ENCODE measurements around the gene YAP1. TPM values are rescaled to one million over a fixed set of nuclear protein-coding genes. Genes with fewer than 3 reads are reported as not detected.

The YAP1 gene
- total RNA-seq, 1 donor from 2014 or later = 204 TPM

DNA sequence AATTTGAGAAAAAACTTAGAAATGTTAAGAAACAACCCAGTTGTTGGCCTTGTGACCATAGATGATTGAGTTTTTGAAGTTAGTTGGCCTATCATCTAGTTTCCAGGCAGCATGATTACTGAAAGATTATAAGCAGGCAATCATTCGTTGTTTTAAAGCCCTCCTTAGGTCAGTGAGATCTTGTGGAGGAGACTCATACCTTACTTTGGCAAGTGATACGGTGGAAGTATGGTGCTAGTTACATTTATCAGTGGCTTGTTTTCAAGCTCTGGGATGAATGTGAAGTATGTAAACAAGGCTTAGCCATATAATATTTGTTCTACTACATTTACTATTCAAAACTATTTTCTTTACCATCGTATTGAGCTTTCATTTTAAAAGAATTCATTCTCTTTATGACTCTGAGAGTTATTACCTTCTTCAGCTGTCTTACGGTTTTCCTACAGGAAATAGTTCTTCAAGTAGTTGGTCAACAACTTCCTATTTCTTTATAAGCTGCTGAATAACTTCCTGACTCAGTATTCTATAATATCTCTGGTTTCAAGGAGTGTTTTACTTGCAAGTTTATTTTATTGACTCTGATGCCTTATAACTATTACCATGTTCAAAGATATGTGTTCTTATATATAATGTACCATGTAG is 7.3 kb downstream of the YAP1 start:
- Mint-ChIP-seq H3K27me3 (no peaks in the 10 kb centered on the region), H3K4me1 (ENCODE audit: low read depth) (peaks cover 72% of the 10 kb centered on the region), H3K9me3 (ENCODE audit: low read depth) (no peaks in the 10 kb centered on the region), H3K4me3 (ENCODE audit: low read depth) (peak overlapping the region; percentile 40), H3K27ac (peak overlapping the region; percentile 87), H3K36me3 (ENCODE audit: insufficient read depth) (peaks cover 10% of the 10 kb centered on the region)
- no peak for DNase-seq (ENCODE audit: low spot score, unreplicated experiment)
- TF ChIP-seq, protein P1, sequence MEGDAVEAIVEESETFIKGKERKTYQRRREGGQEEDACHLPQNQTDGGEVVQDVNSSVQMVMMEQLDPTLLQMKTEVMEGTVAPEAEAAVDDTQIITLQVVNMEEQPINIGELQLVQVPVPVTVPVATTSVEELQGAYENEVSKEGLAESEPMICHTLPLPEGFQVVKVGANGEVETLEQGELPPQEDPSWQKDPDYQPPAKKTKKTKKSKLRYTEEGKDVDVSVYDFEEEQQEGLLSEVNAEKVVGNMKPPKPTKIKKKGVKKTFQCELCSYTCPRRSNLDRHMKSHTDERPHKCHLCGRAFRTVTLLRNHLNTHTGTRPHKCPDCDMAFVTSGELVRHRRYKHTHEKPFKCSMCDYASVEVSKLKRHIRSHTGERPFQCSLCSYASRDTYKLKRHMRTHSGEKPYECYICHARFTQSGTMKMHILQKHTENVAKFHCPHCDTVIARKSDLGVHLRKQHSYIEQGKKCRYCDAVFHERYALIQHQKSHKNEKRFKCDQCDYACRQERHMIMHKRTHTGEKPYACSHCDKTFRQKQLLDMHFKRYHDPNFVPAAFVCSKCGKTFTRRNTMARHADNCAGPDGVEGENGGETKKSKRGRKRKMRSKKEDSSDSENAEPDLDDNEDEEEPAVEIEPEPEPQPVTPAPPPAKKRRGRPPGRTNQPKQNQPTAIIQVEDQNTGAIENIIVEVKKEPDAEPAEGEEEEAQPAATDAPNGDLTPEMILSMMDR (IDR thresholded peaks at IDR 0.05; ENCODE audit: unreplicated experiment) = no peak

DNA sequence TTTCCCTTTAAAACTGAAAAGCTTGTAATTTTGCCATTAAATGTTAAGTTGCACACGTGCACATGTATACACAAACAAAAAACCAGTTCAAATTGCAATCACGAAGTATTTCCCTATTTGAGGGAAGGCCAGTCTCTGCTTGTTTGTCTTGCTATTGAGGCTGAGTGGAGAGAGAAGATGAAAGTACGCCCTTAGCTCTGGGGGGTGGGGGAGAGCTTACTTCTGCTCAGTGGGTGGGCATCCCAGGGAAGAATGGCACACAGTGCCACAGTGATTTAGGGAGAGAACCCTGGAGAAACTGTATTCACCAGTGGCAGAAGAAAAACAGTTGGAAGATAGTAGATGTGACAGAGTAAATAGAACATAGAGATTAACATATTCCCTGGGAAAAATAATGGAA is 8.7 kb downstream of the YAP1 start:
- TF ChIP-seq, protein P1 (IDR thresholded peaks at IDR 0.05; ENCODE audit: unreplicated experiment) = no peak
- Mint-ChIP-seq H3K27me3 (no peaks in the 10 kb centered on the region), H3K9me3 (ENCODE audit: low read depth) (peaks cover 4% of the 10 kb centered on the region), H3K4me3 (ENCODE audit: low read depth) (peak overlapping the region; percentile 46), H3K27ac (peak overlapping the region; percentile 90), H3K36me3 (ENCODE audit: insufficient read depth) (peaks cover 20% of the 10 kb centered on the region), H3K4me1 (ENCODE audit: low read depth) (peaks cover 68% of the 10 kb centered on the region)
- no peak for DNase-seq (ENCODE audit: low spot score, unreplicated experiment)

DNA sequence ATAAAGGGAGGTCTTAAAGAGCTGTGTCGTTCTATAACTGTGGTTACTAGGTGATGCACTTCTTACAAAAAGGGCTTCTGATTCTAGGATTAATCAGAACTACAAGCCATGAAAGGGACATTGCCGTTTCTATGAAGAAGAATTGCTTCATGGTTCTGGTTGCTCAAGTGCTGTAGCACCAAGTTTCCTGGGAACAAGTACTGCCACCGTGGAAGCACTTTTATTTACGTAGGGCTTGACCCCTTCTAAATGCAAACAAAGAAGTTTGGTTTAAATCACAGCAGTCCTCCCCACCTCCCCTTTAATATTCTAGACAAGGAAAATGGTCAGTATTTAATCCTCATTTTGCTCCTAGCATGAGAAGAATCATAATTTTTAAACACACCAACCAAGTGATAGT is 9.8 kb downstream of the YAP1 start:
- H3K27me3 Mint-ChIP-seq = no peaks in the 10 kb centered on the region
- no peak for DNase-seq (ENCODE audit: low spot score, unreplicated experiment)
- H3K9me3 Mint-ChIP-seq (ENCODE audit: low read depth) = peaks cover 11% of the 10 kb centered on the region
- H3K4me1 Mint-ChIP-seq (ENCODE audit: low read depth) = peaks cover 60% of the 10 kb centered on the region
- TF ChIP-seq, protein P1 (IDR thresholded peaks at IDR 0.05; ENCODE audit: unreplicated experiment) = no peak
- H3K27ac Mint-ChIP-seq = peak overlapping the region; percentile 88
- H3K36me3 Mint-ChIP-seq (ENCODE audit: insufficient read depth) = peaks cover 28% of the 10 kb centered on the region
- peak overlapping the region; percentile 20 for H3K4me3 Mint-ChIP-seq (ENCODE audit: low read depth)

DNA sequence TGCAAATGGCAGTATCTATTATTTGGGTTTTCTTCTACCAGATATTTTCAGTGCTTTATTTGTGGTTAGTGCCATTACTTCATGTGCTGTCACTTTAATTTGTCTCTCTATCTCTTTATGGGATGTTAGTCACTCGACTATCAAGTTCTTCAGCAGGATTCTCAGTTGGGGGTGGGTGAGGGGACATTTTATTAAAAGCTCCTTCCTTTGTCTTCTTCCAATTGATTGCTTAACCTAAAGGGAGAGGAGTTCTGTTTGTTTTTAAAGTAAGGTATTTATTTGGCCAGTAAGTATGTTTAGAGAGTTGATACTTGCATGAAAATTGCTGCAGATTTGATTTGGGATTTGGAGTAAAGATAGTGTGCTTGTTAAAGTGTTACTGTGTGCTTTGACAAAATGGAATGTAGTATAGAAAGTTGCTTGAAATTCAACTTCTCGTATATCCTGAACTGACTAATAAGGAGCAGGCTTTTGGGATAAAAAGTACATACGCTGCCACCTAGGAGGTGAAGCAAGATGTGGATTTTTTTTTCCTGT is 10.3 kb downstream of the YAP1 start:
- Mint-ChIP-seq H3K4me1 (ENCODE audit: low read depth) (peaks cover 55% of the 10 kb centered on the region), H3K27me3 (no peaks in the 10 kb centered on the region), H3K27ac (peak overlapping the region; percentile 88), H3K4me3 (ENCODE audit: low read depth) (peak overlapping the region; percentile 20), H3K9me3 (ENCODE audit: low read depth) (peaks cover 11% of the 10 kb centered on the region), H3K36me3 (ENCODE audit: insufficient read depth) (peaks cover 28% of the 10 kb centered on the region)
- TF ChIP-seq, protein P1 (IDR thresholded peaks at IDR 0.05; ENCODE audit: unreplicated experiment) = no peak
- DNase-seq (ENCODE audit: low spot score, unreplicated experiment) = no peak

DNA sequence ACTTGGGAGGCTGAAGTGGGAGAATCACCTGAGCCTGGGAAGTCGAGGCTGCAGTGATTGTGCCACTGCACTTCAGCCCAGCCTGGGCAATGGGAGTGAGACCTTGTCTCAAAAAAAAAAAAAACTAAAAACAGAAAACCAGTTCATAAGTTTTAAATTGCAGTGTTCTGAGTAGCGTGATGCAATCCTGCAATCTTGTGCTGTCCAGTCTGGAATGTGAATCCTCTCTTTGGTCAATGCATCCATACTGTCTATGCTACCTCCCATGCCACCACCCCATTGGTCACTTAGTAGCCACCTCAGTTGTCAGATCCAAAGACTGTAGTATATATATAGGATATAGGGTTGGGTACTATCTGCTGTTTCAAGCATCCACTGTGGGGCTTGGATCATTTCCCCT is 11.1 kb downstream of the YAP1 start:
- H3K27me3 Mint-ChIP-seq = no peaks in the 10 kb centered on the region
- peak overlapping the region; percentile 88 for H3K27ac Mint-ChIP-seq
- no peak for DNase-seq (ENCODE audit: low spot score, unreplicated experiment)
- TF ChIP-seq, protein P1 (IDR thresholded peaks at IDR 0.05; ENCODE audit: unreplicated experiment) = no peak
- peak overlapping the region; percentile 19 for H3K4me3 Mint-ChIP-seq (ENCODE audit: low read depth)
- H3K36me3 Mint-ChIP-seq (ENCODE audit: insufficient read depth) = peaks cover 36% of the 10 kb centered on the region
- H3K4me1 Mint-ChIP-seq (ENCODE audit: low read depth) = peaks cover 46% of the 10 kb centered on the region
- peaks cover 12% of the 10 kb centered on the region for H3K9me3 Mint-ChIP-seq (ENCODE audit: low read depth)
